Measurements from ENCODE around the gene SPON1.

The SPON1 gene

DNA sequence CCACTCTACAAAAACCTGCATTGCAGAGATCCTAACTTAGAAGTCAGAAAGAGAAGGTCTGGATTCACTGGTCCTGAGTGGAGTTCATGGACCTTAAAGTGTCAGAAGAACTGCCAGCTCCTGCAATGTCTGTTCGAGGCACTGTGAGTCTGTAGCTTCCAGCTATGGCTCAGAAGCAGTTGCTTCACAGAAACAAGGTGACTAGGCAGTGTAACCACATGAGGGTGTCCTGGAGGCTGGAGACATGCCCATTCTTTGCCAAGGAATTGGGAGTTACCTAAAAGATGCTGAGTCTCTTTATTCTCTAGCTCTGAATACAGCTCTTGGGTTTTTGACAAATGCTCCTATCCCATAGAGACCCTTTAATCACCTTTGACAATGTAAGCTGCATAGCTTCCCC is 130.5 kb downstream of the SPON1 start:
- Histone ChIP-seq H3K4me3 (ENCODE audit: low read length) (no peak overlapping the region), H3K79me2 (ENCODE audit: low read length) (no peaks in the 10 kb centered on the region), H4K20me1 (ENCODE audit: insufficient read depth, low read length) (no peaks in the 10 kb centered on the region), H3K36me3 (replicated peaks; ENCODE audit: insufficient read depth, low read length) (no peaks in the 10 kb centered on the region), H3F3A (ENCODE audit: insufficient read depth, low read length) (no peaks in the 10 kb centered on the region), H3K9me3 (replicated peaks; ENCODE audit: insufficient read depth, low read length) (no peaks in the 10 kb centered on the region), H3K4me1 (ENCODE audit: low read length) (no peaks in the 10 kb centered on the region), H3K9me2 (replicated peaks; ENCODE audit: insufficient read depth, low read length) (no peaks in the 10 kb centered on the region), H3K27ac (ENCODE audit: low read length) (no peak overlapping the region), H3K4me2 (ENCODE audit: low read depth, low read length) (no peak overlapping the region), H3K27me3 (replicated peaks; ENCODE audit: insufficient read depth, low read length) (no peaks in the 10 kb centered on the region), H2AFZ (ENCODE audit: low read length) (no peak overlapping the region), H3K9ac (ENCODE audit: low read length) (no peak overlapping the region)
- TF ChIP-seq EZH2 (optimal IDR thresholded peaks at IDR 0.05; ENCODE audit: low read depth, low read length): no peak
- TF ChIP-seq EZH2phosphoT487 (IDR thresholded peaks at IDR 0.05; ENCODE audit: low read length): no peak
- TF ChIP-seq, protein P1, sequence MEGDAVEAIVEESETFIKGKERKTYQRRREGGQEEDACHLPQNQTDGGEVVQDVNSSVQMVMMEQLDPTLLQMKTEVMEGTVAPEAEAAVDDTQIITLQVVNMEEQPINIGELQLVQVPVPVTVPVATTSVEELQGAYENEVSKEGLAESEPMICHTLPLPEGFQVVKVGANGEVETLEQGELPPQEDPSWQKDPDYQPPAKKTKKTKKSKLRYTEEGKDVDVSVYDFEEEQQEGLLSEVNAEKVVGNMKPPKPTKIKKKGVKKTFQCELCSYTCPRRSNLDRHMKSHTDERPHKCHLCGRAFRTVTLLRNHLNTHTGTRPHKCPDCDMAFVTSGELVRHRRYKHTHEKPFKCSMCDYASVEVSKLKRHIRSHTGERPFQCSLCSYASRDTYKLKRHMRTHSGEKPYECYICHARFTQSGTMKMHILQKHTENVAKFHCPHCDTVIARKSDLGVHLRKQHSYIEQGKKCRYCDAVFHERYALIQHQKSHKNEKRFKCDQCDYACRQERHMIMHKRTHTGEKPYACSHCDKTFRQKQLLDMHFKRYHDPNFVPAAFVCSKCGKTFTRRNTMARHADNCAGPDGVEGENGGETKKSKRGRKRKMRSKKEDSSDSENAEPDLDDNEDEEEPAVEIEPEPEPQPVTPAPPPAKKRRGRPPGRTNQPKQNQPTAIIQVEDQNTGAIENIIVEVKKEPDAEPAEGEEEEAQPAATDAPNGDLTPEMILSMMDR (IDR thresholded peaks at IDR 0.05; ENCODE audit: low read length): no peak
- DNase-seq: no peak

- Histone ChIP-seq H3K9me3 (replicated peaks; ENCODE audit: insufficient read depth, low read length) (no peaks in the 10 kb centered on the region), H3K9ac (ENCODE audit: low read length) (no peak overlapping the region), H3K9me2 (replicated peaks; ENCODE audit: insufficient read depth, low read length) (no peaks in the 10 kb centered on the region), H3K4me3 (ENCODE audit: low read length) (no peak overlapping the region), H3K36me3 (replicated peaks; ENCODE audit: insufficient read depth, low read length) (no peaks in the 10 kb centered on the region), H4K20me1 (ENCODE audit: insufficient read depth, low read length) (no peaks in the 10 kb centered on the region), H3K4me1 (ENCODE audit: low read length) (no peaks in the 10 kb centered on the region), H3K27ac (ENCODE audit: low read length) (no peak overlapping the region), H3K27me3 (replicated peaks; ENCODE audit: insufficient read depth, low read length) (no peaks in the 10 kb centered on the region), H3K79me2 (ENCODE audit: low read length) (no peaks in the 10 kb centered on the region), H3F3A (ENCODE audit: insufficient read depth, low read length) (no peaks in the 10 kb centered on the region), H2AFZ (ENCODE audit: low read length) (no peak overlapping the region), H3K4me2 (ENCODE audit: low read depth, low read length) (no peak overlapping the region)
- no peak for DNase-seq
- no peak for TF ChIP-seq EZH2 (optimal IDR thresholded peaks at IDR 0.05; ENCODE audit: low read depth, low read length)
- TF ChIP-seq EZH2phosphoT487 (IDR thresholded peaks at IDR 0.05; ENCODE audit: low read length): no peak
- TF ChIP-seq, protein P1 (IDR thresholded peaks at IDR 0.05; ENCODE audit: low read length): no peak
Measured at GRCh38 chr11:14094481-14095037, 132.0 kb downstream of the SPON1 start.

DNA sequence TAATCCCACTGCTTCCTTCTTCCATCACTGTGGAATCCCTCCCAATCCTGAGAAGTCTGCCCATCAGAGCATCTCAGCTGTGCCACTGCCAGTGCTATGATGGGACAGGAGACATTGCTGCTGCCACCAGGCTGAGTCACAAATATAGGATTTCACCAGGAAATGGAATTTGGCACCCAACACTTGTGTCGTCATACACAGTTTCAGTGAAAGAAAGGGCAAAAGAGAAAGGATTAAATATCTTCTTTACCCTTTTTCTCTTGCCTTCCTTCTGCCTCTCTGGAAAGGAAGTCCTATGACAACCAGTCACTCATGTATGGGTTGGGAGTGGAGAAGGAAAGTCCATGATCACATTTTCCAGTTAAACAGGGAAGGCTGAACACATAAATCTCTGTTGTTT is 133.4 kb downstream of the SPON1 start:
- Histone ChIP-seq H3K36me3 (replicated peaks; ENCODE audit: insufficient read depth, low read length) (no peaks in the 10 kb centered on the region), H2AFZ (ENCODE audit: low read length) (no peak overlapping the region), H3K4me1 (ENCODE audit: low read length) (no peaks in the 10 kb centered on the region), H3K27ac (ENCODE audit: low read length) (no peak overlapping the region), H3K9me2 (replicated peaks; ENCODE audit: insufficient read depth, low read length) (no peaks in the 10 kb centered on the region), H4K20me1 (ENCODE audit: insufficient read depth, low read length) (no peaks in the 10 kb centered on the region), H3K27me3 (replicated peaks; ENCODE audit: insufficient read depth, low read length) (no peaks in the 10 kb centered on the region), H3K79me2 (ENCODE audit: low read length) (no peaks in the 10 kb centered on the region), H3F3A (ENCODE audit: insufficient read depth, low read length) (no peaks in the 10 kb centered on the region), H3K9ac (ENCODE audit: low read length) (no peak overlapping the region), H3K4me2 (ENCODE audit: low read depth, low read length) (no peak overlapping the region), H3K9me3 (replicated peaks; ENCODE audit: insufficient read depth, low read length) (no peaks in the 10 kb centered on the region), H3K4me3 (ENCODE audit: low read length) (no peak overlapping the region)
- no peak for DNase-seq
- no peak for TF ChIP-seq EZH2phosphoT487 (IDR thresholded peaks at IDR 0.05; ENCODE audit: low read length)
- no peak for TF ChIP-seq EZH2 (optimal IDR thresholded peaks at IDR 0.05; ENCODE audit: low read depth, low read length)
- TF ChIP-seq, protein P1 (IDR thresholded peaks at IDR 0.05; ENCODE audit: low read length): no peak
